Activated naive CD4-positive, alpha-beta T cell treated with anti-CD3 and anti-CD28 coated beads, Interleukin-2, amount 50 U/mL, for 72 hours (primary cell): ENCODE measurements around the gene IFNGR2. TPM values are rescaled to one million over a fixed set of nuclear protein-coding genes. Genes with fewer than 3 reads are reported as not detected.
A peak's percentile ranks its signal among the peaks of the same experiment; 100 is the strongest.

Experiments
- ATAC-seq, 2 donors: fragments of 150-1000 bp; cut with Tn5 transposase; 2 replicates each; pipeline ENCODE4 v1.10.0; 2021; ENCODE audit warnings: mild to moderate bottlenecking in 2 of 2, moderate library complexity in 2 of 2
- DNase-seq, 2 donors: peaks; one replicate each; pipeline ENCODE4 v3.0.0; 2021 to 2022; ENCODE audit warnings: low spot score in 2 of 2
- H3K27ac Mint-ChIP-seq, 2 donors: one replicate each; pipeline ENCODE4 v1.8.0; 2022; ENCODE audit warnings: mild to moderate bottlenecking in 2 of 2, mixed read lengths in 2 of 2
- H3K36me3 Mint-ChIP-seq, 2 donors: one replicate each; pipeline ENCODE4 v1.8.0; 2022; ENCODE audit warnings: mixed read lengths in 2 of 2
- H3K9me3 Mint-ChIP-seq, 2 donors: one replicate each; pipeline ENCODE4 v1.8.0; 2022; ENCODE audit warnings: mixed read lengths in 2 of 2
- total RNA-seq, 2 donors: library from RNA; stranded (reverse); gene quantifications; one replicate each; pipeline ENCODE4 v1.2.3, GENCODE V29; 2022

Gene IFNGR2
- total RNA-seq, 2 donors from 2014 or later = 9.9 to 15.0 TPM

DNA sequence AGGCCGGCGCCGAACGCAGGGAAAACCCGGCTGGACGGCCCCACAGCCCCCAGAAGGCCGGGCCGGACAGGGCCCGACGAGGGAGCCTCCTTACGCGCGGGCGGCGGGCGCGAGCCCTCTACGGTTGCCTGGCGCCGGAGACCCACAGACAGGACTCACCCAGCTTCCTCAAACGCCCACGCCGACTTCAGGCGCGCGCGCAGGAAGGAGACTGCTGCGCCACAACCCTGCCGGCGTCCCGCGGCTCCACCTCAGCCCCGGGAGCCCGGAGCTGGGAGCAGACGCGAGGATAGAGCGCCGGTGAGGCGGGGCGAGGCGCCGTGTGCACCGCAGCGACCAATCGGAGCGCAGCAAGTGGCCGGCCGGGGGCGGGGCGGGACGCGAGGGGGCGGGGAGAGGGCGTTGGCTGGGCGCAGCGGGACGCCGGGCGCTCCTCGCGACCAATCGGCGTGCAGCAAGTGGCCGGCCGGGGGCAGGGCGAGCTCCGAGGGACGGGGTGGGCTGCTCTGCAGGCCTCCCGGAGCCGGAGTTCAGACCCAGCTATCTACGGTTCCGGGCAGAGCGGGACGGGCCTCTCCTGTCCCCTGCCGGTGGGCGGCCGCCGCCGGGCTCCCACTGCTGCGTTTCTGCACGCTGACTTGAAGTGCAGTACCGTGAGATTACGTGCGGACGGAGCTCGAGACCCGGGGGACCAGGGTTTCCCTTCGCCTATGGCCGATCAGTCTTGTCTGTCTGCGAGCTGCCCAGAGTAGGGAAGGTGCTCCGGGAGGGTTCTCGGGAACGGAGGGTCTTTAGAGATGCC is 76.7 kb downstream of the IFNGR2 start, which contains the start of gene TMEM50B:
Gene TMEM50B (minus strand): TSS at position 296 of the 802 bp plus-strand sequence. CDS start 11,089 bp downstream, outside the sequence.
- ATAC-seq (peak; percentile 96 to 97), DNase-seq (peak; percentile 96 to 98)
- Mint-ChIP-seq H3K36me3 (no peaks in the 10 kb centered on the region), H3K27ac (peak within 1 kb of the TSS; percentile 87 to 89), H3K9me3 (no peaks in the 10 kb centered on the region)

DNA sequence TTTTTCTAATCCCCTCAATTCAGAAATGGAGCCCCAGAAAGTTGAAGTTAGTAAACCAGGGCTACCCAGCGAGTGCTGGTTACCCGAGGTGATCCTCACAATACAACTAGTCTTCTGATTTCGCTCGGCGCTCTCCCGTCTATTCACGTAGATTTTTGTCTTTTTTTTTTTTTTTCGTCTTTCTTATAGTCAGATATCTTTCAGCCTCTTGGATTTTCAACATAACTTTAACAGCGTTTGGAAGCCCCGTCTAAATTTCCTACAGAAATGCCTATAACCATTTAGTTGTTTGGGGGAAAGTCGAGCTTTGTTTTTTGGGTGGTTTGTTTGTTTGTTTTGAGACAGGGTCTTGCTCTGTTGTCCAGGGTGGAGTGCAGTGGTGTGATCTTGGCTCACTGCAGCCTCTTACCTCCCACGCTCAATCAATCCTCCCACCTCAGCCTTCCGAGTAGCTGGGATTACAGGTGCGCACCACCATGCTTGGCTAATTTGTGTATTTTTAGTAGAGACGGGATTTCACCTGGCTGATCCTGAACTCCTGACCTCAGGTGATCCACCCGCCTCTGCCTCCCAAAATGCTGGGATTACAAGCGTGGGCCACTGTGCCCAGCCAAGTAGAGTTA is 77.4 kb downstream of the IFNGR2 start:
- H3K27ac Mint-ChIP-seq = peak overlapping the region; percentile 87 to 89
- ATAC-seq (no peak), DNase-seq (no peak)
- H3K36me3 Mint-ChIP-seq = no peaks in the 10 kb centered on the region
- H3K9me3 Mint-ChIP-seq = no peaks in the 10 kb centered on the region

DNA sequence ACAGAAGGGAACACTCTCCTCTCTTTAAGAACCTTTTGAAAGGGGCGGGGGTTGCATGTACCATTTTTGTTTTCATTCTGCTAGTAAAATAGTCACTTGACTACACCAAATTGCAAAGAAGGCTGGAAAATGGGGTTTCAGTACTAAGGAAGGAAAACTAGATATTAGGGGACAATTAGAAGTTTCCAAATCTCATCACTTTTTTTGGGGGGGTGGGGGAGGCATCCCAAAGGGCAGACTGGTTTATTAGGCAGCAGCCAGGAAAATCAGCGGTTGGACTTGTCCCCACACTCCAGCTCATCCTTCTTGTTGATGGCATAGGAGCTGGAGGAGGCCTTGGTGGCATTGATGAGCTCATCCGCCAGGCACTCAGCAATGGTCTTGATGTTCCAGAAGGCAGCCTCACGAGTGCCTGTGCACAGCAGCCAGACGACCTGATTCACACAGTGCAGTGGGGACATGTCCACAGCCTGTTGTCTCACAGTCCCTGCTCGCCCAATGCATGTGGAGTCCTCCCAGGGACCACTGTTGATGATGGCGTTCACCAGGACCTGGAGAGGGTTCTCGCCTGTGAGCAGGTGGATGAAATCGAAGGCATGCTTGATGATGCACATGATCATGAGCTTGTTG is 78.2 kb downstream of the IFNGR2 start:
- Mint-ChIP-seq H3K36me3 (no peaks in the 10 kb centered on the region), H3K9me3 (no peaks in the 10 kb centered on the region), H3K27ac (peak overlapping the region in 1 of 2 donors; percentile 87)
- ATAC-seq (no peak), DNase-seq (no peak)

Other genes with a start within 250 kb of the IFNGR2 start
- gene IFNAR2, start 173.5 kb upstream of the IFNGR2 start, total RNA-seq = 10 to 100 TPM; 42.2 to 44.4 TPM
- gene IL10RB, start 137.0 kb upstream of the IFNGR2 start, total RNA-seq = 10 to 100 TPM; 21.4 to 33.5 TPM
- gene IFNAR1, start 78.4 kb upstream of the IFNGR2 start, total RNA-seq = 10 to 100 TPM; 21.9 to 26.4 TPM
- gene TMEM50B, start 76.6 kb downstream of the IFNGR2 start, total RNA-seq = 10 to 100 TPM; 11.0 to 31.5 TPM
- under 1 TPM; 0.49 to 0.91 TPM for gene DNAJC28, start 88.3 kb downstream of the IFNGR2 start, total RNA-seq
- 100 to 1,000 TPM; 161 to 187 TPM for gene GART, start 138.7 kb downstream of the IFNGR2 start, total RNA-seq
- 100 to 1,000 TPM; 271 to 344 TPM for gene SON, start 139.6 kb downstream of the IFNGR2 start, total RNA-seq
- 10 to 100 TPM; 39.1 to 56.1 TPM for gene DONSON, start 185.3 kb downstream of the IFNGR2 start, total RNA-seq
- 10 to 100 TPM; 31.9 to 39.5 TPM for gene CRYZL1, start 238.3 kb downstream of the IFNGR2 start, total RNA-seq
- gene ITSN1, start 239.1 kb downstream of the IFNGR2 start, total RNA-seq = 1 to 10 TPM; 5.3 to 6.7 TPM